ENCODE measurements around the gene ACOX3.
"Not testable (repeated sequence)": the region's sequence is repeated elsewhere in the genome, so short reads cannot be mapped to it uniquely, and the experiment has no call there.

Gene ACOX3

GRCh38 chr4:8440492-8441311, at the start of gene ACOX3, which contains the start of gene TRMT44:
ACOX3 (minus strand) TSS chr4:8440723; CDS start chr4:8416521, 24,202 bp downstream.
TRMT44 (plus strand) TSS chr4:8440777; CDS start chr4:8440823, 46 bp downstream.
- peak; percentile 96 for DNase-seq

GRCh38 chr4:8488791-8489369, 48.4 kb upstream of the ACOX3 start:
- no peak for DNase-seq

GRCh38 chr4:8486643-8487042, 46.1 kb upstream of the ACOX3 start:
- DNase-seq: not testable (repeated sequence)

GRCh38 chr4:8480221-8480620, 39.7 kb upstream of the ACOX3 start:
- no peak for DNase-seq

GRCh38 chr4:8478801-8479744, 38.5 kb upstream of the ACOX3 start:
- DNase-seq: no peak

GRCh38 chr4:8478371-8478770, 37.8 kb upstream of the ACOX3 start:
- DNase-seq: no peak

GRCh38 chr4:8477676-8478075, 37.2 kb upstream of the ACOX3 start:
- DNase-seq: no peak

- no peak for DNase-seq
Observed at GRCh38 chr4:8477095-8477635, 36.6 kb upstream of the ACOX3 start.

- DNase-seq: no peak
Observed at GRCh38 chr4:8475751-8476575, 35.4 kb upstream of the ACOX3 start.

GRCh38 chr4:8474856-8475255, 34.3 kb upstream of the ACOX3 start:
- DNase-seq: no peak

GRCh38 chr4:8473920-8474590, 33.5 kb upstream of the ACOX3 start:
- no peak for DNase-seq

- no peak for DNase-seq
Observed at GRCh38 chr4:8473198-8473919, 32.8 kb upstream of the ACOX3 start.

GRCh38 chr4:8472689-8473197, 32.2 kb upstream of the ACOX3 start:
- no peak for DNase-seq

GRCh38 chr4:8472158-8472688, 31.7 kb upstream of the ACOX3 start:
- no peak for DNase-seq

- DNase-seq: no peak
Observed at GRCh38 chr4:8471211-8471875, 30.8 kb upstream of the ACOX3 start.

GRCh38 chr4:8470451-8471024, 30.0 kb upstream of the ACOX3 start:
- no peak for DNase-seq

GRCh38 chr4:8469550-8469949, 29.0 kb upstream of the ACOX3 start:
- DNase-seq: no peak

- DNase-seq: peak; percentile 61
Observed at GRCh38 chr4:8468746-8469535, 28.4 kb upstream of the ACOX3 start.
